ENCODE measurements around the gene CAST.

DNA sequence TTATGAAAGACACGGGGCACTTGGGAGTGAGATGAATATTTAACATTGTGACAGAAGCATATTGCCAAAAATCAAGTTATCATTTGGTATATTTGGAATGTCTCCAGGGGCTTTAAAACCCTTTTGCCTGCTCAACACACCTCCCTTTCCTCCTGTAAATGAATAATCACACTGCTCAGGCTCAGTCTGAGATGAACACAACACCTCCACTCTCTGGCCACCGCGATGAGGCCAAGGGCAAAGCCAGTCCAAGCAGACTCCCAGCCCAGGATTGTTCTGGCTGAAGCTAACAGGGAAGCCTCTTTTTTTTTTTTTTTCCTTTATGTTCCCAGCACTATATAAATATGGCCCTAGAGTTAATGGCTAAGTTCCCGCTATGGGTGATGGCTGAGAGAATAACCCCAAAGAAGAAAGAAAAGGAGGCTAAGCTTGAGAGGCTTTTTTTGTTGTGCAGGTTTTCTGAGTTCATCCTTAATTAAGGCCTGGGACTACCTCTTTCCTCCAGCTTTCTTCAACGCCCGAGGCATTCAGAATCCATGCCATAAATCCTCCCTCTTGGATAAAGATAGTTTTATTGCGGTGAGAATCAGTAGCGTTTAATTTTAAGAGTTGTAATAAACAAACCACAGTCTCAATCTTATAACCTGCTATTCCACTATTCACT is 156.1 kb downstream of the CAST start:
- TF ChIP-seq POLR2A (IDR thresholded peaks at IDR 0.05; ENCODE audit: low read length) (no peak), GATA1 (IDR thresholded peaks at IDR 0.05; ENCODE audit: low read depth, low read length) (no peak)

Measured in erythroblast (primary cell).